GM18505 (cell line): ENCODE data around the gene ADM2.

ENCODE experiments used
- ATAC-seq: cut with Tn5 transposase; IDR thresholded peaks from one replicate; pipeline ENCODE4 v1.9.1; 2021; ENCODE audit not compliant: unreplicated experiment
- POLR2A ChIP-seq: IDR thresholded peaks from 4 replicates; pipeline ENCODE4 v1.6.1; 2011; ENCODE audit warnings: borderline replicate concordance; ENCODE audit not compliant: insufficient read depth, insufficient read length; ENCODE audit errors: extremely low read depth

ADM2 gene

DNA sequence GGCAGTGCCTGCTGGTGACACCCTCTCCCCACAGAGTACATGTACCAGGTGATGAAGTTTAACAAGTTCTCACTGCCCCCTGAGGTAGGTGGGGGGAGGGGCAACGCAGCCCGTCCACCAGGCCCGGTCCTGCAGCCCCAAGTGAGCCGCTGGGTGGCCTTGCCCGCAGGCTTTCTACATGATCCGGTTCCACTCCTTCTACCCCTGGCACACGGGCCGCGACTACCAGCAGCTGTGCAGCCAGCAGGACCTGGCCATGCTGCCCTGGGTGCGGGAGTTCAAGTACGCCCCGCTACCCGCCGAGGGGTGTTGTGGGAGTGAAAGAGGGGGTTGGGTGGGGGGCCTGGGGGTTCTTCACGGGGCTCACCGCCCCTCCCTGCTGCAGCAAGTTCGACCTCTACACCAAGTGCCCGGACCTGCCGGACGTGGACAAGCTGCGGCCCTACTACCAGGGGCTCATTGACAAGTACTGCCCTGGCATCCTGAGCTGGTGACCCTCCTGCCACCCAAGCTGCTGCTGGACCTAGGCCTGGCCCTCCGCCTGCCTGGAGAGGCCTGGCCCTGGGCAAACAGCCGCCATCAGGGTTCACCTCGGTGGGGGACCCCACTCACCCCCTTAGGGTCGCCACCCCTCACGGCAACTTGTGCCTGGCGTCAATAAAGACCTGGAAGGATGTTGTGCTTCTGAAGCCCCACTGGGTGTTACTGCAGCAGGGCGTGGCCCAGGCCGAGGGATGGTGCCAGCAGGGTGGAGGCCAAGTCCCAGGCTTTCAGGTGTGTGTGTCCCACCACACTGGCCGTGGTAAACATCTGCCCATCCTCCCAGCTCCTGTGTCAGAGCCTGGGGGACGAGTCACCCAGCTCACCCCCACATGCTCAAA is 8.3 kb downstream of the ADM2 start:
- ATAC-seq = no peak
- TF ChIP-seq POLR2A = no peak

DNA sequence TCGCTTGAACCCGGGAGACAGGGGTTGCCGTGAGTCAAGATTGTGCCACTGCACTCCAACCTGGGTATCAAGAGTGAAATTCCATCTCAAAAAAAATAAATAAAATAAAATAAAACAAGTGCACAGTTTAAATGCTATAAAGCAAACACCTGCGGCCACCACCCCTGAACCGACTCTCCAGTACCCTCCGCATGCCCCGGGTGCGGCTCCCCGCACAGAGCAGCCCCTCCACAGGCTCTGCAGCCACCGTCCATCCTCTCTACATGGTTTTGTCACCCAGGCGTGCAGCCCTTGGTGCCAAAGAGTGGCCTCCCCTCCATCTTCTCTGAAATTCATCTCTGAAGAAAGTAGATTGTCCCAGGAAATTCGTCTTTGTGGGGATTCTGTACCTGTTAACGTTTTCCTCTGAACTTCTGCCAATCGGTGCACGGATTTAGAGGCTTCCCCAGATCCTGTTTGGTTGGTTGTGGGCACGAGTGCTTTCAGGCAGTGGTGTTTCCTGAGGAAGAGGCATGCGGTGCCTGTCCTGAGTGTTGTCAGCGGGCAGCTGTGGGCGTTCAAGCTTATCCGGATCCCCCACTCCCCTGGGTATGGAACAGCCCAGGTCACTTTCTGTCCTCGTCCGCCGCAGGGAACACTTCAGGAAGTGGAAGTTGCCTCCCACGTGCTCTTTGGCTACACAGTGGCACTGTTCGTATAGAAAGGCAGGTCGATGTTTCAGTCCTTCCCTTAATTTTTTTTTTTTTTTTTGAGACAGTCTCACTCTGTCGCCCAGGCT is 9.4 kb downstream of the ADM2 start:
- no peak for TF ChIP-seq POLR2A
- ATAC-seq = no peak

DNA sequence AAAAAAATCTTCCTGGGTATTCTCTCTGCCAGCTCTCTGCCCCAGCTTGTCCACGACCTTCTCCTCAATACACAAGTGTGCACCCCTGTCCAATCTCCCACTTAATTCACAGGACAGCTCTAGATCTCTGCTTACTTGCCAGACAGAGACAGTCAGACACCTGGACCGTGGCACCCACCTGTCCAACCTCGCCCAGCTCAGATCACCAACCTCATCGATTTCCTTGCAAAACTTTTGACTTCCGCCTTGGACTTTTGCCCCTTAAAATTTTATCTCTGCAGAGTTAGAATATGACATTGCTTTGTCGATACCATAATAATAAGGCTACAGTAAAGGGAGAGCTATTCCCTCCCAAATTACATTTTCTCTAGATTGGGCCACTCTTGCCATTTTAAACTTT is 15.8 kb downstream of the ADM2 start:
- TF ChIP-seq POLR2A = no peak
- no peak for ATAC-seq

DNA sequence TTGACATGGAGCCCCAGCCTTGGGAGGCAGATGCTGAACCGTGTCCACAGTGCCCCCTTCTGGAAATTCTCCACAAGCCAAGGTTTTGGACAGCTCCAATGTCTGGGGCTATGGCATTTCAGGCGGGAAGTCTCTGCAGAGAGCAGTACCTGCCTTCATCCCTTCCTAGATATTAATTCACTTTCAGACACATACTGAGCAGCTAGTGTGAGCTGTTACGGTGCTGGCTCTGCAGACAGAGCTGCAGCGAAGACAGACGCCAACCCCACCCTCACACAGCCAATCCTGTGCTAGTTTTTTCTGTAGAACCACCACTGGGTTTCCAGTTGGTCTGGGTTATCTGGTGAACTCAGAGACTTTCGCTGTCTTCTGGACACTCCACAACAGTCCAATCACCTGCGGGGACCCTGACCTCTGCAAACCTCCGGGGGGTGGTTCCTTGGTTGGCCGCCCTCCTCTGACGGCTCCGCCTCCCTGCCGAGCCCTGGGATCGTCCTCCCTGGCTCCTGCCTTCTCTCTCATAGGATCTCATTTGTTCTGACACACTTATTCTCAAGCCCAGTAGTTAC is 17.1 kb downstream of the ADM2 start:
- TF ChIP-seq POLR2A = no peak
- ATAC-seq = no peak

DNA sequence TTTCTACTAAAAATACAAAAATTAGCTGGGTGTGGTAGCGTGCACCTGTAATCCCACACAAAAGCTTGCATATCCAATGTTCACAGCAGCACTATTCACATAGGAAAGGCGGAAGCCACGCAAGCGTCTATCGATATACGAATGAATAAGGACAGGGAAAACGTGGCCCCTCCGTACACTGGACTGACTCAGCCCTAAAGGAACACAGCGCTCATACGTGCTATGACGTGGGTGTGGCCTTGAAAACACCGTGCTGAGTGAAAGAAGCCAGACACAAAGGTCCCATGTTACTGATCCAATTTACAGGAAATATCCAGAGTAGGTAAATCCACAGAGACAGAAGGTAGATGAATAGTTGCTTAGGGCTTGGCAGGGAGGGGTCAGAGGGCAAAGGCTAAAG is 19.1 kb downstream of the ADM2 start:
- no peak for ATAC-seq
- TF ChIP-seq POLR2A = no peak

DNA sequence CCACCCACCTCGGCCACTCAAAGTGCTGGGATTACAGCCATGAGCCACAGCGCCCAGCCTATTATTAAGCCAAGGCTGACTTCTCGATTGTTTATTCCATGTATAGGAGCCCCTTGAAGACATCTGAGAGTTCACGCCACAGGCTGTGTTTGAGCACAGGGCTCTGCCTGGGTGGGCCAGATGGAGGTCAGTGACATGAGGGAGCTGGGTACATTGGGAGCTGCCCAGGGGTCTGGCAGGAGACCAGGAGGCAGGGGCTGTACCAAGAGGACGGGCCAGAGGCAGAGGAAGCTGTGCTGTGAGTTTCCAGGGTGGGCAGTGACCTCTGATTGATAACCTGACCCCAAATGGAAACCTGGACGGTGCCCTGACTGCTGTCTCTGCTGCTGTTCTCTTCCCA is 20.8 kb downstream of the ADM2 start:
- ATAC-seq = no peak
- TF ChIP-seq POLR2A = no peak

DNA sequence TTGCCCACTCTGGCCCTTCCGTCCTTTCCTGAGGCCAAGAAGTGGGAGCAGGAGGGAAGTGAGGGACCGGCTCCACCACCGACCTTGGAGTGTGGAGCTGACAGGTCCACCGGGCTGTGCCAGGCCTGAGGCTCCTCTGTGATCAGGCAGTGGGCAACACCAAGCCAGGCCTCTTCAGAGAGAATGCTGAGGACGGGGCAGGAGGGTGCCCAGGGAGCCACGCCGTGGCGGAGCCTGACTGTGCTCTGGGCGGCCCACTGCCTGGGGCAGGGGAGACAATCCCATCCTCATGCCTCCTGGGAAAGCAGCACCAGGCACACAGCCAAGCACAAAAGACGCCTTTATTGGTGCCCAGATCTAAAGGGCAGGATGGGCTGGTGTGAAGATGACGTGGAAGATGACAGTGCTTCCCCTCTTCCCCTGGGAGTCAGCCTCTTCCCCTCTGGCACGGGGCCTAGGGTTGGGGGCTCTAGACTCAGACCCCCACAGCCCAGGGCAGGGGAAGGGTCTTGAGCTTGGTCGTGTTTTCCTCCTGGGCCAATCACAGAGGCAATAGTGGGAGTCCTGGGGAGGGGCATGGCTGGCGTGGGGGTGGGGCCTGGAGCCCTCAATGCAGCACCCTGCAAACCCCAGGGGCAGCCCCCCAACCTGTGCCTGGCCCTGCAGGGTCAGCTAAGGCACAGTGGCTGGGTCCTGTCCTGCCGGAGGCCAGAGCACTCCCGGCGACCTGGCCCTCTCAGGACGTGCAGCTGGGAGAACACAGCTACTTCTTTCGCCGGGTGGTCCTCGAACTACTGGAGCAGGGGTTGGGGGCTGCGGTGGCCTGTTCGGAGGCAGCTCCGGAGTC is 21.5 kb downstream of the ADM2 start:
- no peak for ATAC-seq
- no peak for TF ChIP-seq POLR2A

DNA sequence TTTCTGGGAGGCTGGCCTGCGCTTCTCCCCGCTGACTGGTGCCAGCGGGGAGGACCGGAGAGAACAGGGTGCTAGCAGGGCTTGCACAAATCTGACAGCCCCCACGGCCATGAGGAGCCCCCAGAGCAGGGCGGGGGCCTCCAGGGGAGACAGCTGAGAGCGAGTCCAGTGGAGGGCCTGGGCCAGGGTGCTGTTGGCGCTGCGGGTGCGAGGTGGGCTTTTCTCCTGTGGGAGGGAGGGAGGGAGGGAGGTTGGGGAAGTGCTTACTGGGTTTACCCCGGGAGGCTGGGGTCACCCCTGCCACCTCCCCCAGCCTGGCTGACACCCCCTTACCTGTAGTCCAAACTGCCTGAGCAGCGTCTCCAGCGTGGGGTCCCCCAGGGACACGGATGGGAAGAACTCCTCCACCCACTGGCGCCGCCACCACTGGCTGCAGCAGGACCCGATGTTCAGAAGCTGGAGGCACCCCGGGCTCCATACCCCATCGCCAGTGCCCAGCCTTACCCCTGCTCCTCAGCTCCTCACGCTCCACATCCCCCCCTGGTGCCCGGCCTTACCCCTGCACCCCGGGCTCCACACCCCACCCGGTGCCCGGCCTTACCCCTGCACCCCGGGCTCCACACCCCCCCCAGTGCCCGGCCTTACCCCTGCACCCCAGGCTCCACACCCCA is 22.3 kb downstream of the ADM2 start:
- TF ChIP-seq POLR2A = no peak
- ATAC-seq = no peak

DNA sequence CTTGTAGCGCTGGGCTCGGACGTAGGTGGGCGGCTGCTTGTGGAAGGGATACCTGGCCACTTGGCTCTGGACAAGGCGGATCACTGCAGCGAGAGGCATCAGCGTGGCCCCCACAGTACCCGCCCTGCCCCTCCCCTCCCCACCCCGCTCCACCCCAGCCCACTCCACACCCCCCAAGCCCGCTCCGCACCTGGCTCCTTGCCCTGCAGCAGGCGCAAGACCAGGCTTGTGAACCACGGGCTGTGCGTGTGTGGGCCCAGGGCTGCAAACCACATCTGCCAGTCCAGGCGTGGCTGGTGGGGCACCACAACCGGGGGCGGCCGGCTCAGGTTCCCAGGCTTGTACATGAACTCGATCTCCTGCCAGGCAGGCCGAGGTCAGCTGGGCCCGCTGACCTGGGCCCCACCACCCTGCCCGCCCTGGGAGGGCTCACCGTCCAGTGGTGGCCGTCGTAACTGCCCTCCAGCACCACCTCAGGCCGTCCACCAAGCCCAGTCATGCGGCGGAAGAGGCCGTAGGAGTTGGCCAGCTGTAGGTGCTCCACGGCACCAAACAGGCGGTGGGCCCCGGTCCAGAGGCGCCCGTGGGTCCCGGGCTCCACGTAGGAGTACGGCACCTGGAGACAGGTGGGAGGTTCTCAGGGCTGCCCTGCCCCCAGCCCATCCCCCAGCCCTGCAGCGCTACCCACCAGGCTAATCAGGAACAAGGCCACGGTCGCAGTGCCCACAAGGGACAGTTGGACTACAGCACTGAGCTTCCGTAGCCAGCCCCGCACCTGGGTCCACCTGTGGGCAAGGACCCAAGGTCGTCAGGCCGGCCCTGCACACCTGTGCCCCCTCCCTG is 23.2 kb downstream of the ADM2 start:
- TF ChIP-seq POLR2A = no peak
- no peak for ATAC-seq

DNA sequence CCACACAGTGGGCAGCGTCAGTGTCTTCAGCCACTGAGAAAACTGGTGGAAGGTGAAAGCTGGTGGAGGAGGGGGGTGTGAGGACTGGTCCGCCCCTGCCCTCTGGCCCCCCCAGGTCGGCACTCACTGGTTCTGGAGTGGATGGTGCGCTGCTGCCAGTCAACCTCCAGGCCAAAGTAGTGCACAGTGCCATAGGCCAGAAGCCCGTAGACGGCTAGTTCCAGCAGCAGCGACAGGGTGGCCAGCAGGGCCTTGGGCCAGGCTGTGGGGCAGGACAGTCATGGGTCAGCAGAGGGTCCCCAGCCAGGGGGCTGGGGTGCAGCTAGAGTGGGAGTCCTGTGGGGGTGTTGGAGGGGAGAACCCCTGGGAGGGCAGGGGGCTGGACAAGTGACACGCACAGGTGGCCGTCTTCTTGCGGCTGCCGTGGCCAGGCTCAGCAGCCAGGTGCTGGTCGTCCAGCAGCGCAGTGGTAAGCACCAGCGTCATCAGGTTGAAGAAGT is 24.0 kb downstream of the ADM2 start:
- TF ChIP-seq POLR2A = no peak
- no peak for ATAC-seq

DNA sequence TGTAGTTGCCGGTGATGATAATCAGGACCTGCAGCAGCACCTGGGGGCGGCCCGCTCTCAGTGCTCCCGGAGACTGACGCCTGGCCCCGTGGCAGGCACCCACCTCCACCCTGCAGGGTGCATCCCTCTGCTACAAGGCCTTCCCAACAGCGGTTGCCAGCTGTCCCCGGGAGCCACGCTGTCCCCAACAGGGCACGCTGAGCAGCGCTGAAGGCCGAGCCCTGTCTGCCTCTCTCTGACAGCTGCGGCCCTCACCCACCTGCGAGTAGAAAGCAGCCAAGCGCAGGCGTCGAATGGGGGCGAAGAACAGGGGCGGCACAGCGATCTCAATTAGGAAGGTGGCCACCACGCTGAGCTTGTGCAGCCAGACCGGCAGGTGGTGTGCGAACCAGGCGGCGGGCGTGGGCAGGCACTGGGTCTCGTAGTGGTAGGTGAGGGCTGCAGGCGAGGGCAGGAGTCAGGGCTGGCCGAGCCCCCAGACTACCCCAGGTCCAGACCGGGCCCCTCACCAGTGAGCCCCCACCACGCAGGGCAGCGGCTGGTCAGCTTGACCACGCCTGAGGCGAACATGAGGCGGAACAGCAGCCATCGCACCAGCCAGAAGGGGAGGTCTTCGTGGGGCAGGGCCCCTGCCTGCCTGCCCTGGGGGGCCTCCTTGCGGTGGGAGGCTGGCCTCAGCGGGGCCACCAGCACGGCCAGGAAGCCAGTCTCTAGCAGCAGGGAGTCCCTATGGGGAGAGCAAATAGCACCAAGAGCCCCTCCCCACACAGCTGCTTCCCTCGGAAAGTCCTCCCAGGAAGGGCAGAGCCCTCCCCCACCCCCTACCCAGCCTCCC is 24.6 kb downstream of the ADM2 start:
- no peak for TF ChIP-seq POLR2A
- no peak for ATAC-seq
